Activated CD8-positive, alpha-beta memory T cell treated with anti-CD3 and anti-CD28 coated beads, Interleukin-2, amount 50 U/mL, for 48 hours (primary cell): ENCODE data around the gene MAP3K7.

Source experiments
- DNase-seq: peaks from one replicate; pipeline ENCODE4 v3.0.0-alpha.2; 2020

MAP3K7 gene

GRCh38 chr6:90521955-90522354 lies 64.9 kb downstream of the MAP3K7 start:
- DNase-seq, result no peak

GRCh38 chr6:90516074-90516660 lies 70.7 kb downstream of the MAP3K7 start:
- DNase-seq, result no peak

GRCh38 chr6:90514496-90514895 lies 72.4 kb downstream of the MAP3K7 start:
- no peak for DNase-seq

- no peak for DNase-seq
Observed at GRCh38 chr6:90508753-90509152, 78.1 kb downstream of the MAP3K7 start.

- no peak for DNase-seq
Observed at GRCh38 chr6:90502866-90503407, 83.9 kb downstream of the MAP3K7 start.

GRCh38 chr6:90502381-90502780 lies 84.5 kb downstream of the MAP3K7 start:
- no peak for DNase-seq

GRCh38 chr6:90500458-90500857 lies 86.4 kb downstream of the MAP3K7 start:
- DNase-seq, result no peak

GRCh38 chr6:90497411-90497810 lies 89.5 kb downstream of the MAP3K7 start:
- DNase-seq, result no peak

- DNase-seq, result no peak
Observed at GRCh38 chr6:90496258-90497016, 90.4 kb downstream of the MAP3K7 start.

GRCh38 chr6:90495216-90495817 lies 91.6 kb downstream of the MAP3K7 start:
- DNase-seq, result no peak

- no peak for DNase-seq
Observed at GRCh38 chr6:90494067-90494780, 92.6 kb downstream of the MAP3K7 start.

- no peak for DNase-seq
Observed at GRCh38 chr6:90493332-90493731, 93.5 kb downstream of the MAP3K7 start.

GRCh38 chr6:90492798-90493197 lies 94.1 kb downstream of the MAP3K7 start:
- no peak for DNase-seq

GRCh38 chr6:90492369-90492768 lies 94.5 kb downstream of the MAP3K7 start:
- DNase-seq, result no peak

- no peak for DNase-seq
Observed at GRCh38 chr6:90490030-90490716, 96.7 kb downstream of the MAP3K7 start.

GRCh38 chr6:90488816-90489215 lies 98.1 kb downstream of the MAP3K7 start:
- no peak for DNase-seq

GRCh38 chr6:90485635-90486277 lies 101.1 kb downstream of the MAP3K7 start:
- DNase-seq, result no peak

GRCh38 chr6:90484903-90485302 lies 102.0 kb downstream of the MAP3K7 start:
- no peak for DNase-seq

- no peak for DNase-seq
Observed at GRCh38 chr6:90484385-90484784, 102.5 kb downstream of the MAP3K7 start.

GRCh38 chr6:90483956-90484355 lies 102.9 kb downstream of the MAP3K7 start:
- no peak for DNase-seq

- no peak for DNase-seq
Observed at GRCh38 chr6:90483116-90483839, 103.6 kb downstream of the MAP3K7 start.

GRCh38 chr6:90480666-90481065 lies 106.2 kb downstream of the MAP3K7 start:
- no peak for DNase-seq
